ENCODE data around the gene AUTS2.

Gene AUTS2

DNA sequence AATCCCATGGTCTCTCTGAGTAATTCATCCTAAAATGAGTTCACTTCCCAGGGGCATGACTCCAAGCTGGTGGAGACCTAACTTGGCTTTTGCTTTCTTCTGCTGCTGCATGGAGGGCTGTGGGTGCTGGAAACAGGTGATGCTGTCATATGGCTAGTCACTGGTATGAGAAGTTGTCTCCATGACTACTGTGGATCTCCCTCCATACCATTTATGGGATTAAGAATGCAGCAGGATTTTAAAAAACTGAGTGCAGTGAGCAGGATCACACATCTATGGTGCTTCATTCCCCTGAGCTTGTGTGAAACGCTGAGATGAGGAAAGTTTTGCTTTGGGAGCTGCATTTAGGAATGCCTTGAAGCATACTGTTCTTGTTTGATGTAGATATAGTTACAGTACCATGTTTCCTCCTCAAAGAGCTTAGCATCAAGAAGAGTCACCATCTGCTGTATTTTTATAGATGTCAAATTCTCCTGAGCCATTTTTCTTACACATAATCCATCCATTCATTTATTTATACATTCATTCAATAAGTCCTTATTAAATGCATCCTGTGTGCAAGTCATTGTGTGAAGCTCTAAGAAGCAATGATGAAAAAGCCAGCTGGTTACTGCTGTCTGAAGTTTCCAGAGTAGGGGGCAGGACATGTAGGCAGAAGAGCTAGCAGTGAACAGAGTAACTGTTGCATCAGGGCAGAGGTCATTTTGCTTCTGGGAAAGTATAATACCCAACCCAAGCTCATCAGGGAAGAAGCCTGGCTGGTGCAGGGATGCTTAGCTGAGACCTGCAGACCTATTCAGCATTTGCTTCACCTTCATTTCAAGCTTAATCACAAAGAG, 534.8 kb downstream of the AUTS2 start:
- Histone ChIP-seq H3K27ac (ENCODE audit: low read depth, low read length) (no peak overlapping the region), H3K9ac (ENCODE audit: low read depth in 1 of 2, low read length in 2 of 2) (no peak overlapping the region), H3K9me3 (ENCODE audit: control insufficient read depth in 1 of 2, low read length in 2 of 2) (no peaks in the 10 kb centered on the region), H3K4me3 (ENCODE audit: low read depth in 1 of 2, low read length in 2 of 2) (no peak overlapping the region), H3K27me3 (ENCODE audit: control insufficient read depth in 1 of 2, insufficient read depth in 2 of 2, low read length in 2 of 2) (no peaks in the 10 kb centered on the region), H3K4me1 (ENCODE audit: control insufficient read depth in 1 of 2, insufficient read depth in 2 of 2, low read length in 2 of 2) (no peaks in the 10 kb centered on the region), H3K36me3 (ENCODE audit: control insufficient read depth in 1 of 2, insufficient read depth in 2 of 2, low read length in 2 of 2) (no peaks in the 10 kb centered on the region)

DNA sequence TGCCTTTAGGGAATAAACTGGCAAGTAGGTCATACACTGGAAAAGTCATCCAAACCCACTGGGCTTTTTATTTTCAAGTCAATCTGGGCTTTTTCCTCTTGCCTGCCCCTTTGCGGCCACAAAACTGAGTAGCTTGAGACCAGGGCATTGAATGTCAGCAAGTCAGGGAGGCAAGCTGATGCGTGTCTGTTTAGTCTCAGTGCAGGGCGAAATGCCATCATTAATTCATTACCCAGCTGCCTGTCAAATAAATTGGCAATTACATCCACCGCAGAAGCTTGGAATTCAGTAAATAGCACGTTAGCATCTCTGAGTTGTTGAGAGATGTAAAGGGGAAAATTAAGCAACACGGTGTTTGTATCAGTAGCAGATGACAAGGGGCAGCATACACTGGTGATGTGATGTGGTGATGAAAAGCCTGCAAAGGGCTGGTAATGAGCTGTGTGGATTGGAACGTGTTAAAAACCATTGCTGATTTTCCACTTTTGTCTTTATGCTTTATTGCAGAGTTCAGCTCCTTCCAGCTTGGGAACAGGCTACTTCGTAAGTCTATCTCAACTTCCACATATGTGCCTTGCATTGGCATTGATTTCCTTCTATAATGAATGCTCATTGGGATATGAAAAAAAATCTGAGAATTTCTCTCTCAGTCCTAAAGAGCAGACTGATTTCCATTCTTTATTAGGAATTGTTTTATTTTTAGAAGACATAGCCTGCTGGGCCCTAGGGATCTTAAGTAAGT, 535.9 kb downstream of the AUTS2 start:
- H3K27ac ChIP-seq (ENCODE audit: low read depth, low read length): no peak overlapping the region
- H3K9me3 ChIP-seq (ENCODE audit: control insufficient read depth in 1 of 2, low read length in 2 of 2): no peaks in the 10 kb centered on the region
- no peak overlapping the region for H3K9ac ChIP-seq (ENCODE audit: low read depth in 1 of 2, low read length in 2 of 2)
- no peaks in the 10 kb centered on the region for H3K4me1 ChIP-seq (ENCODE audit: control insufficient read depth in 1 of 2, insufficient read depth in 2 of 2, low read length in 2 of 2)
- H3K4me3 ChIP-seq (ENCODE audit: low read depth in 1 of 2, low read length in 2 of 2): no peak overlapping the region
- H3K36me3 ChIP-seq (ENCODE audit: control insufficient read depth in 1 of 2, insufficient read depth in 2 of 2, low read length in 2 of 2): no peaks in the 10 kb centered on the region
- no peaks in the 10 kb centered on the region for H3K27me3 ChIP-seq (ENCODE audit: control insufficient read depth in 1 of 2, insufficient read depth in 2 of 2, low read length in 2 of 2)

DNA sequence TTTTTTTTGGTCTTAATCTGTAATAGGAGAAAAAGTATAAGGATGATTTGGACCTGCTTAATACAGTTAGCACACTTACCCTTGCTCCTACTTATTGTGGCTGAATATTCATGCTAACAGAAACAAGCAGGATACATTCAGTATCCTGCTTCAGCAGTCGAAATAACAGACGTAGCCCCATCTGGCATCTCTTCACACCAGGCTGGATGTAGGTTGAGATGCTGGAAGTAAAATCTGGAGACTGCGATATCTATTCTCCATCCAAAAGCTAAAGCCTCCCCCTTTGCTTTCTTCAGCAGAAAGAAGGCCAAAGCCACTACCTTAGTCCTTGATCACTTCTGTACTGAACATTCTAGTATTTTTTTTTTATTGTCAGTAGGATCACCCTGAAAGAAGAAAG, 537.4 kb downstream of the AUTS2 start:
- no peaks in the 10 kb centered on the region for H3K36me3 ChIP-seq (ENCODE audit: control insufficient read depth in 1 of 2, insufficient read depth in 2 of 2, low read length in 2 of 2)
- H3K9ac ChIP-seq (ENCODE audit: low read depth in 1 of 2, low read length in 2 of 2): no peak overlapping the region
- H3K27me3 ChIP-seq (ENCODE audit: control insufficient read depth in 1 of 2, insufficient read depth in 2 of 2, low read length in 2 of 2): no peaks in the 10 kb centered on the region
- no peak overlapping the region for H3K4me3 ChIP-seq (ENCODE audit: low read depth in 1 of 2, low read length in 2 of 2)
- no peaks in the 10 kb centered on the region for H3K4me1 ChIP-seq (ENCODE audit: control insufficient read depth in 1 of 2, insufficient read depth in 2 of 2, low read length in 2 of 2)
- no peak overlapping the region for H3K27ac ChIP-seq (ENCODE audit: low read depth, low read length)
- H3K9me3 ChIP-seq (ENCODE audit: control insufficient read depth in 1 of 2, low read length in 2 of 2): no peaks in the 10 kb centered on the region

DNA sequence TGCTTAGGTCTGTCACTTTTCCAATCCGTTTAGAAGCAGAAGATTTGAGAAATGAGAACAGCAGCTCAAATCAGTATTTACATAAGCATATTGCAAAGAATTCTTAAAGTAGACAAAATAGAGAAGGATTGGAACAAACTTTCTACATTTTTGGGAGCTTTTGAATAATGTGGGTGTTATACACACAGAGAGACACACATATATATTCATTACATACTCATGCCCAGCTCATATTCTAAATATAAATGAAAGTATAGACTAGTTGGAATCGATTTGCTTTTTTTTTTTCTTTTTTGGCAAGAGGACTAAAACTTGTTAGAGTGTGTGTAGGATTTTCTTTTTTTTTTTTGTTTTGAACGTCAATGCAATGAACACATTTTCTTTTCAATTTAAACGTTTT, 538.9 kb downstream of the AUTS2 start:
- Histone ChIP-seq H3K4me1 (ENCODE audit: control insufficient read depth in 1 of 2, insufficient read depth in 2 of 2, low read length in 2 of 2) (no peaks in the 10 kb centered on the region), H3K36me3 (ENCODE audit: control insufficient read depth in 1 of 2, insufficient read depth in 2 of 2, low read length in 2 of 2) (no peaks in the 10 kb centered on the region), H3K27me3 (ENCODE audit: control insufficient read depth in 1 of 2, insufficient read depth in 2 of 2, low read length in 2 of 2) (no peaks in the 10 kb centered on the region), H3K27ac (ENCODE audit: low read depth, low read length) (no peak overlapping the region), H3K9ac (ENCODE audit: low read depth in 1 of 2, low read length in 2 of 2) (no peak overlapping the region), H3K9me3 (ENCODE audit: control insufficient read depth in 1 of 2, low read length in 2 of 2) (no peaks in the 10 kb centered on the region), H3K4me3 (ENCODE audit: low read depth in 1 of 2, low read length in 2 of 2) (no peak overlapping the region)

DNA sequence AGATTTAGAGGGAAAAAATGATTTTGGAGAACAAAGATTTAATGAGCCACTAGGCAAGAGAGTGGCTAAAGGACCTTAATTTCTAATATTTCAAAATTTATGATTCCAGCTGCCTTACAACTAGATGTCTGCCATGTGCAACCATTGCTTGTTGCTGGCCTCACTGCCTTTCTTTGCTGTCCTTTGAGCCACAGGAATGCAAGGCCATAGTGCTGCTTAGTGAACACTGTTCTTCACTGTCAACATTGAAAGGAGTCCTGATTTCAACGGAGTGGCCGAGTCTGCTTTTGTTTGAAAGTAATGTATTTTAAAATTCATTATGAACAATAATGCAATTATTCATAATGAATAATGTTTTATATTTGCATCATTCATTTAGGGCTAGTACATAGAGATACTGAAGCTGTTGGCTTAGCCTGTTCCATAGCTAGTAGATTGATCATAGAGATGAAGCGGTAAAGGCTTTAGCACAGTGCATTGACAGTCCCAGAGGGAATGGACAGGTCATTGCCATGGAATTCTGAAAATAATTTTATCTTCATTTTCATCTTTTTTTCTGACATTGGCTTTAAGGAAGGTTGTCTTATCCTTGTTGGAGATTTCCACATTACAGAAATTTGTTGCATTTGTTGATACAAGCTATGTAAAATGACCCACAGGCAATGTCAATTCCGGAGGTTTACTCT, 544.1 kb downstream of the AUTS2 start:
- no peak overlapping the region for H3K27ac ChIP-seq (ENCODE audit: low read depth, low read length)
- H3K9me3 ChIP-seq (ENCODE audit: control insufficient read depth in 1 of 2, low read length in 2 of 2): no peaks in the 10 kb centered on the region
- no peak overlapping the region for H3K4me3 ChIP-seq (ENCODE audit: low read depth in 1 of 2, low read length in 2 of 2)
- H3K27me3 ChIP-seq (ENCODE audit: control insufficient read depth in 1 of 2, insufficient read depth in 2 of 2, low read length in 2 of 2): peaks cover 0 to 3% of the 10 kb centered on the region in 2 donors
- H3K4me1 ChIP-seq (ENCODE audit: control insufficient read depth in 1 of 2, insufficient read depth in 2 of 2, low read length in 2 of 2): no peaks in the 10 kb centered on the region
- H3K36me3 ChIP-seq (ENCODE audit: control insufficient read depth in 1 of 2, insufficient read depth in 2 of 2, low read length in 2 of 2): no peaks in the 10 kb centered on the region
- no peak overlapping the region for H3K9ac ChIP-seq (ENCODE audit: low read depth in 1 of 2, low read length in 2 of 2)

DNA sequence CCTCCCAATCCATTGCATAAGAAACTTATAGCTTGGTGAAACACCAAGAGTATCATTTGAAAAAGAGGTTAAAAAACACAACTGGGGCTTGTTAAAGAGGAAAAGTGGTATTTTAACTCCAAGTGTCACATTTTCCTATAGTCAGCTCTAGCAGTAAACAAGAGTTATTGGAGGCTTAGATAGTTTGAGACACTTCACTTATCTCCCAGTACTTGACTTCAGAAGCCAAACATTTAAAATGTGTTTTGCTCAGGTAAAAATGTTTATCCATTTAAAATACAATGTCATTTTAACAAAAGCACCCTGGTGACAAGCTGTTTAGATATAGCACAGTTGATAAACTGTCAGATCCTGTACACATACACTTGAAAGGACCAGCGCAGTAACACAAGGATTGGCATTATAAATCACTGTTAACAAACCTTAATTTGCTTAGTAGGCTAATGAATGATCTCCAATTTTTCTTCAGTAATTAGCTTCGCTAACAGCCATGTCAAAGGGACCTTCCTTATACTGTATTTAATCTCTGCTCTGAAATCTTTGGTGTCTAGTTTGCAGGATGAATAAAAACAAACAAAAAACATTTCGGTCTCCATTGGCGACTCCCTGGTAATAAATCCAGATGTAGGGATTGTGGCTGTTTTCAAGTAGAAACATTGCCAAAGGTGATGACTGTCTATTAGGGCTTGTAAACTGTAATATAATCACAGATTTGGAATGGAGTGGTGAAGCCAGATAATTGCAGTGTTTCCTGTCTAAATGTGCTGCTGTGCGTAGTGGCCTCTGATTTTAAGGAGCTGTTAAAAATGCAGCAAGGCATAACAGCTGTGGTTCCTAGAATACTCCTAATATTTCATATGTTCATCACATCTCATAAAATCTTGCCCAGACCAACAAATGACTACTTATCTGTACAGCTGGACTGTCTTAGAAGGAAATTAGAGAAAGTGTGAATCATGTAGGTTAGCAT, 545.1 kb downstream of the AUTS2 start:
- H3K4me1 ChIP-seq (ENCODE audit: control insufficient read depth in 1 of 2, insufficient read depth in 2 of 2, low read length in 2 of 2): no peaks in the 10 kb centered on the region
- H3K9me3 ChIP-seq (ENCODE audit: control insufficient read depth in 1 of 2, low read length in 2 of 2): no peaks in the 10 kb centered on the region
- H3K36me3 ChIP-seq (ENCODE audit: control insufficient read depth in 1 of 2, insufficient read depth in 2 of 2, low read length in 2 of 2): no peaks in the 10 kb centered on the region
- no peak overlapping the region for H3K27ac ChIP-seq (ENCODE audit: low read depth, low read length)
- H3K9ac ChIP-seq (ENCODE audit: low read depth in 1 of 2, low read length in 2 of 2): no peak overlapping the region
- no peak overlapping the region for H3K4me3 ChIP-seq (ENCODE audit: low read depth in 1 of 2, low read length in 2 of 2)
- H3K27me3 ChIP-seq (ENCODE audit: control insufficient read depth in 1 of 2, insufficient read depth in 2 of 2, low read length in 2 of 2): peaks cover 0 to 3% of the 10 kb centered on the region in 2 donors

DNA sequence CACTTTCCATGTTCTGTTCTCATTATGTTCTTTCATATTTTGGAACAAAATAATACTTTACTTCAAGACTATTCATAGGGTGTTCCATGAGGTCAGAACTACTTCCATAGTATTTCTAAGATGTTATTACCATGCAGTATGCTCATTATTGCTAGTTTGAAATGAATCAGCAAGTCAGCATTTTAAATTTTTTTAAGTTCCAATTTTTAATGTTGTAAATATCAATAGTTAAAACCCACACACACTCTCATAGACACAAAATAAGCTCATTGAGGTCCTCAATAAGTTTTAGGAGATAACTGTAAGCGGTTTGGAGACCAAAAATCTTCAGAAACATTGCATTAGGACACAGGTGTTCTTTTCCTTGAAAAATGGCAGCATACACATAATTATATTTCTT, 550.7 kb downstream of the AUTS2 start:
- Histone ChIP-seq H3K9ac (ENCODE audit: low read depth in 1 of 2, low read length in 2 of 2) (no peak overlapping the region), H3K4me1 (ENCODE audit: control insufficient read depth in 1 of 2, insufficient read depth in 2 of 2, low read length in 2 of 2) (no peaks in the 10 kb centered on the region), H3K27me3 (ENCODE audit: control insufficient read depth in 1 of 2, insufficient read depth in 2 of 2, low read length in 2 of 2) (peaks cover 0 to 3% of the 10 kb centered on the region in 2 donors), H3K4me3 (ENCODE audit: low read depth in 1 of 2, low read length in 2 of 2) (no peak overlapping the region), H3K36me3 (ENCODE audit: control insufficient read depth in 1 of 2, insufficient read depth in 2 of 2, low read length in 2 of 2) (no peaks in the 10 kb centered on the region), H3K9me3 (ENCODE audit: control insufficient read depth in 1 of 2, low read length in 2 of 2) (peaks cover 4 to 5% of the 10 kb centered on the region in 2 donors), H3K27ac (ENCODE audit: low read depth, low read length) (no peak overlapping the region)

DNA sequence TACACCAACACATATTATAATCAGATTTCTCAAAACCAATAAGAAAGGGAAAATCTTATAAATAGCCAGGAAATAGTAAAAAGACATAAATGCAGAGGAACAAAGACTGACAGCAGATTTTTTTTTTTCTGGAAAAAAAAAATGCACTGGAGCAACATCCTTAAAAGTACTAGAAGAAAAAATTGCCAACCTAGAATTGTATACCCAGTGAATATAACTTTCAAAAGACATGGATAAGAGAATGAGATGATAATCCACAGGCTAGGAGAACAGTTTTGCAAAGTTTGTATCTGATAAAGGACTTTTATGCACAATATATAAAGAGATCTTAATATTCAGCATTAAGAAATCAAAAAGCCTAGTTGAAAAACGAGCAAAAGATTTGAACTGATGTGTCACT, 554.0 kb downstream of the AUTS2 start:
- Histone ChIP-seq H3K27me3 (ENCODE audit: control insufficient read depth in 1 of 2, insufficient read depth in 2 of 2, low read length in 2 of 2) (no peaks in the 10 kb centered on the region), H3K9me3 (ENCODE audit: control insufficient read depth in 1 of 2, low read length in 2 of 2) (peaks cover 4 to 5% of the 10 kb centered on the region in 2 donors), H3K4me3 (ENCODE audit: low read depth in 1 of 2, low read length in 2 of 2) (no peak overlapping the region), H3K4me1 (ENCODE audit: control insufficient read depth in 1 of 2, insufficient read depth in 2 of 2, low read length in 2 of 2) (no peaks in the 10 kb centered on the region), H3K27ac (ENCODE audit: low read depth, low read length) (no peak overlapping the region), H3K9ac (ENCODE audit: low read depth in 1 of 2, low read length in 2 of 2) (no peak overlapping the region), H3K36me3 (ENCODE audit: control insufficient read depth in 1 of 2, insufficient read depth in 2 of 2, low read length in 2 of 2) (no peaks in the 10 kb centered on the region)

DNA sequence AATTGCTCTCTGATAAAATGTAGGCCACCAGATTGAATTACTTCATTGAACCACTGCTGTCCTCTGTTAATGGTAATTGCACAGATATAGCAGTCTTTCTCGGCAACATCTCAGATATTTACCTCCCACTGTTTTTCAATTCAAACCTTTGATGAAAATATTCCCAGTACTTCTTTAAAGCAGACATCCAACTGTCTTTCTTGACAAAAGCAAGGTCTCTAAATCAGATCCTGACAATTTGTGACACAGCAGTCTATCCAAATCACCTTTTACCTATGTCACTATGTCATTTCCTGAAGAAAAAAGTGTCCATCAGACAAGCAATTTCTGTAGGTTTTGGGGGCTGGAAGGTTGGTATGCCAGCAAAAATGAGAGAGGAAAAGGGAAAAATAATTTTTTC, 555.7 kb downstream of the AUTS2 start:
- peaks cover 4 to 5% of the 10 kb centered on the region in 2 donors for H3K9me3 ChIP-seq (ENCODE audit: control insufficient read depth in 1 of 2, low read length in 2 of 2)
- H3K4me1 ChIP-seq (ENCODE audit: control insufficient read depth in 1 of 2, insufficient read depth in 2 of 2, low read length in 2 of 2): no peaks in the 10 kb centered on the region
- no peaks in the 10 kb centered on the region for H3K27me3 ChIP-seq (ENCODE audit: control insufficient read depth in 1 of 2, insufficient read depth in 2 of 2, low read length in 2 of 2)
- H3K9ac ChIP-seq (ENCODE audit: low read depth in 1 of 2, low read length in 2 of 2): no peak overlapping the region
- no peak overlapping the region for H3K27ac ChIP-seq (ENCODE audit: low read depth, low read length)
- H3K4me3 ChIP-seq (ENCODE audit: low read depth in 1 of 2, low read length in 2 of 2): no peak overlapping the region
- H3K36me3 ChIP-seq (ENCODE audit: control insufficient read depth in 1 of 2, insufficient read depth in 2 of 2, low read length in 2 of 2): no peaks in the 10 kb centered on the region
